PFSK-1 (cell line): ENCODE data around the gene MARCHF9.

Experiments
- FOXP2 ChIP-seq: optimal IDR thresholded peaks from 2 replicates; pipeline ENCODE3; 2011; ENCODE audit warnings: borderline replicate concordance, control low read depth, inconsistent platforms; ENCODE audit not compliant: insufficient read depth; ENCODE audit errors: extremely low read length, extremely low read depth
- POLR2AphosphoS5 ChIP-seq: IDR thresholded peaks from 2 replicates; pipeline ENCODE4 v1.6.1; 2012; ENCODE audit warnings: low read depth, mild to moderate bottlenecking, control low read depth, low read length, moderate library complexity
- SIN3A ChIP-seq: IDR thresholded peaks from 2 replicates; pipeline ENCODE4 v1.6.1; 2012; ENCODE audit warnings: mild to moderate bottlenecking, low read length, moderate library complexity, borderline replicate concordance; ENCODE audit not compliant: insufficient read depth
- TAF1 ChIP-seq: IDR thresholded peaks from 2 replicates; pipeline ENCODE4 v1.6.1; 2012; ENCODE audit warnings: low read length, control low read depth, borderline replicate concordance; ENCODE audit not compliant: insufficient read depth
- TF ChIP-seq, protein P1 (sequence below), 2 experiments: IDR thresholded peaks; 2 replicates each; pipeline versions ENCODE4 v1.6.1 to v1.8.0; 2011 to 2012; ENCODE audit warnings: low read depth in 2 of 2, low read length in 2 of 2, control low read depth in 1 of 2, inconsistent platforms in 1 of 2, mild to moderate bottlenecking in 1 of 2, moderate library complexity in 1 of 2; ENCODE audit not compliant: insufficient read depth in 1 of 2

MARCHF9 gene

DNA sequence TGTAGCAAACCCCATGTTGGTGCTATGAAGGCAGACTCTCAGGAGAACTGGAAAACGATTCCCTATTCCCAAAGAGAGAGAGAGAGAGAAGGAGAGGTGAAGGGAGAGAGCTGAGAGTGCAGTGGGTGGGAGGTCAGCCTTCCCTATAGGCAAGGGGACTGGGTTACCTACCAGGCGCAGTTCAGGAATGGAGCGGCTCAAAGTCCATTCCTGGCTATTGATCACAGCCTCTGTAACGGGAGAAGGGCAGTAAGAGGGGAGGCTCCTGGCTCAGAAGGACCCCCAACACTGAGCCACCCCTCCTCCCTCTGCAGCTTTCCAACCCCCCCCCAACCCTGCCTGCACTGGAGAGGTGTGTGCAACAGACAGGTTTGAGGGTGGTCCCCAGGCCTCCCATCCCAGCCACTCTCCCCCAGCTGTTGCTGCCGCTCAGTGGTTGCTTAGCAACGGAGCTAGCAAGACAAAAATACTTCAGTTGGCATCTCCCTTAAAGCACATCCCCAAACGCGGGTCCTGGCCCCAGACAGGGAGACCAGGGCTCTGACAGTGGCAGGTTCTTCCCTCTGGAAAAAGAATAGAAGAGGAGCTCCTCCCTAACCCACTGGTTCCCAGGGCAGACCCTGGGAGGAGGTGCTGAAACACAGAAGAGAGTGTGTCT is 19.6 kb upstream of the MARCHF9 start:
- TF ChIP-seq TAF1 (no peak), FOXP2 (no peak), SIN3A (no peak), POLR2AphosphoS5 (no peak)
- TF ChIP-seq, protein P1, sequence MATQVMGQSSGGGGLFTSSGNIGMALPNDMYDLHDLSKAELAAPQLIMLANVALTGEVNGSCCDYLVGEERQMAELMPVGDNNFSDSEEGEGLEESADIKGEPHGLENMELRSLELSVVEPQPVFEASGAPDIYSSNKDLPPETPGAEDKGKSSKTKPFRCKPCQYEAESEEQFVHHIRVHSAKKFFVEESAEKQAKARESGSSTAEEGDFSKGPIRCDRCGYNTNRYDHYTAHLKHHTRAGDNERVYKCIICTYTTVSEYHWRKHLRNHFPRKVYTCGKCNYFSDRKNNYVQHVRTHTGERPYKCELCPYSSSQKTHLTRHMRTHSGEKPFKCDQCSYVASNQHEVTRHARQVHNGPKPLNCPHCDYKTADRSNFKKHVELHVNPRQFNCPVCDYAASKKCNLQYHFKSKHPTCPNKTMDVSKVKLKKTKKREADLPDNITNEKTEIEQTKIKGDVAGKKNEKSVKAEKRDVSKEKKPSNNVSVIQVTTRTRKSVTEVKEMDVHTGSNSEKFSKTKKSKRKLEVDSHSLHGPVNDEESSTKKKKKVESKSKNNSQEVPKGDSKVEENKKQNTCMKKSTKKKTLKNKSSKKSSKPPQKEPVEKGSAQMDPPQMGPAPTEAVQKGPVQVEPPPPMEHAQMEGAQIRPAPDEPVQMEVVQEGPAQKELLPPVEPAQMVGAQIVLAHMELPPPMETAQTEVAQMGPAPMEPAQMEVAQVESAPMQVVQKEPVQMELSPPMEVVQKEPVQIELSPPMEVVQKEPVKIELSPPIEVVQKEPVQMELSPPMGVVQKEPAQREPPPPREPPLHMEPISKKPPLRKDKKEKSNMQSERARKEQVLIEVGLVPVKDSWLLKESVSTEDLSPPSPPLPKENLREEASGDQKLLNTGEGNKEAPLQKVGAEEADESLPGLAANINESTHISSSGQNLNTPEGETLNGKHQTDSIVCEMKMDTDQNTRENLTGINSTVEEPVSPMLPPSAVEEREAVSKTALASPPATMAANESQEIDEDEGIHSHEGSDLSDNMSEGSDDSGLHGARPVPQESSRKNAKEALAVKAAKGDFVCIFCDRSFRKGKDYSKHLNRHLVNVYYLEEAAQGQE (IDR thresholded peaks at IDR 0.05; ENCODE audit: insufficient read depth in 1 of 2, low read depth in 2 of 2, low read length in 2 of 2): no peak

DNA sequence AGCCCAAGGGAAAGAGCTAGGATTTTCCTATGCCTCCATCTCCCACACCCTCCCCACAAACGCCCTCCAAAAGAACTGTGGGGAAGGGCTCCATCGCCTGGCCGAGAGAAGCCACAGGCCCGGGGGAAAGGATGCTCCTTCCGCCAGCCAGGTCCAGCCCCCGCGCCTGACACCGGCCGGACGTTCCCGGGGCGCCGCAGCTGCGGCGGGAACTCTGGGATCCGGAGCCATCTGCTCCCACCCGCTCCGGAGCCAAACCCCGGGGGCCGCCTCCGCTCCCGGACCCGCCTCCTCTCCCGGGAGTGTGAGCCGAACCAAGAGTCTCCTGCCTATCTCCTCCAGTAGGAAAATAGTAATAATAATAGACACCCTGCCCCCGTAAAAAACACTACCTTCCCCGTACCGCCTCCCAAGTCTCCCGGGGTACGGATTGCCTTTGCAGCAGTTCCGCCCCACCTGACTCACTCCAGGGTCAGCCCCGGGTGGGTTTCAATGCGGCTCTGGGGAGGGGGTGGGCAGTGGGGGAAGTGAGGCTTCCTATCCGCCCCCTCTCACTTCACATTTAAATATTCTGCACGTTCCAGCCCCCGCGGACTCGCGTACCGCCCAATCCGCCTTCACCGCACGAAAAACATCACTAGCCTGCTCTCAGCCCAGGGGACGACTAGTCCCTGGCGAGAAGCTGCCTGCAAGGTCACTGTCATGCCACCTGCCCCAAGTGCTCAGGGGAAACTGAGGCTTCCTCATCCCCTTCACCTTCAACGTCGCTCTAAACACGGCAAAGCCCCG is 18.8 kb upstream of the MARCHF9 start:
- TF ChIP-seq SIN3A: no peak
- TF ChIP-seq FOXP2: no peak
- TF ChIP-seq POLR2AphosphoS5: no peak
- TF ChIP-seq, protein P1 (IDR thresholded peaks at IDR 0.05; ENCODE audit: insufficient read depth in 1 of 2, low read depth in 2 of 2, low read length in 2 of 2): no peak
- no peak for TF ChIP-seq TAF1

DNA sequence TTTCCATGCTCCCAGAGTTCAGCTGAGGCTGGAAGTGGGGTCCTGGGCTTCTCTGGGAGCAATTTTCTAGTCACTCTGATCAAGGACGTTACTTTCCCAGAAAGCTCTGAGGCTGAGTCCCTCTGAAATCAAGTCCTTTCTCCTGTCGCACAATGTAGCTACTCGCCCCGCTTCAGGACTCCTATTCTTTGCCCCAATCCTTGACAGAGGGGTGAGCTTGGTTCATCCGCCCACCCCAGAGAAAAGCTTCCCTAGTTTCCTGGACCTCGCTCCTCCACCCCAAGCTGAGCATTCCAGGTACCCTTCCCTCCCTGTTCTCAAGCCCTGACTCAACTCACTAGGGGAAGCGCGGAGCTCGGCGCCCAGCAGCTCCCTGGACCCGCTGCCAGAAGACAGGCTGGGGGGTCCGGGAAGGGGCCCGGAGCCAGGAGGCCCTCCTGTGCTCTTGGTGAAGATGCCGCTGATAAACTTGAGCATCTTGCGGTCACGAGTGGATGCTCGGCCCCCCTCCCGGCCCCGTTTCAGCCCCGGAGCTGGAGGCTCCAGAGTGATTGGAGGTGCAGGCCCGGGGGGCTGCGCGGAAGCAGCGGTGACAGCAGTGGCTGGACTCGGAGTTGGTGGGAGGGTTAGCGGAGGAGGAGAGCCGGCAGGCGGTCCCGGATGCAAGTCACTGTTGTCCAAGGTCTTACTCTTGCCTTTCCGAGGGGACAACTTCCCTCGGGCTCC is 18.0 kb upstream of the MARCHF9 start:
- TF ChIP-seq SIN3A (no peak), FOXP2 (no peak), TAF1 (no peak), POLR2AphosphoS5 (no peak)
- TF ChIP-seq, protein P1 (IDR thresholded peaks at IDR 0.05; ENCODE audit: insufficient read depth in 1 of 2, low read depth in 2 of 2, low read length in 2 of 2): no peak

DNA sequence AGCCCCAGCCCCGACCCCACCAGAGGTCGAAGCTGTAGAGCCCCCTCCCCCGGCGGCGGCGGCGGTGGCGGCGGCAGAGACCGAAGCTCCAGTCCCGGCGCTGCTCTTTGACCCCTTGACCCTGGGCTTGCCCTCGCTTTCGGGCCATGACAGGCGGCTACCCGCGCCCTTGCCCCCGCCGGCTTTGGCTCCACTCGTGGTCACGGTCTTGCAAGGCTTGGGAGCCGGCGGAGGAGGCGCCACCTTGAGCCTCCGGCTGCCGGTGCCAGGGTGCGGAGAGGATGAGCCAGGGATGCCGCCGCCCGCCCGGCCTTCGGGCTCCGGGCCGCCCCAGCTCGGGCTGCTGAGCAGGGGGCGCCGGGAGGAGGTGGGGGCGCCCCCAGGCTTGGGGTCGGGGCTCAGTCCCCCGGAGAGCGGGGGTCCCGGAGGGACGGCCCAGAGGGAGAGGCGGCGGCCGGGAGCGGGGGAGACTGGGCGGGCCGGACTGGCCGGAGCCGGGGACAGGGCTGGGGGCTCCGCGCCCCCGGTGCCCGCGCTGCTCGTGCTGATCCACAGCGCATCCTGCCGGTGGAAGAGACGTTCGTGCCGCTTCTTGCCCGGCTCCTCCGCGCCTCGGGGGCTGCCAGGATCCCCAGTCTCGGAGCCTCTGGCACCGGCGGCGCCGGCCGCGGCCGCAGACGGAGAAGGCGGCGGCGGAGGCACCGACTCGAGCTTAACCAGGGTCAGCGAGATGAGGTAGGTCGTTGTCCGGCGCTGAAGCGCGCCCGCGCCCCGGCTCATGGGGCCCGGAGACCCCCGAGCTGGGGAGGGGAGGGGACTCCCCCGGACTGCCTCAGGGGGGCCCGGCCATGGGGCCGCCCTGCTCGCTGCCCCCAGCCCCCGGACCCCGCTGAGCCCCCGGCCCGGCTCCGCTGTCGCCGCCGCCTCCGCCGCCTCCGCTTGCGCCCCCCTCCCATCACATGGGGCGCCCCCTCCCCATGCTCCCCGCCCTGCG is 17.1 kb upstream of the MARCHF9 start:
- TF ChIP-seq POLR2AphosphoS5: no peak
- TF ChIP-seq FOXP2: no peak
- TF ChIP-seq SIN3A: no peak
- TF ChIP-seq, protein P1 (IDR thresholded peaks at IDR 0.05; ENCODE audit: insufficient read depth in 1 of 2, low read depth in 2 of 2, low read length in 2 of 2): no peak
- TF ChIP-seq TAF1: no peak
